HFF-Myc (cell line): ENCODE results near the gene TCEAL5.
"Not testable (repeated sequence)": the region's sequence is repeated elsewhere in the genome, so short reads cannot be mapped to it uniquely, and the experiment has no call there.

Source experiments
- DNase-seq: peaks from one replicate; pipeline ENCODE4 v3.0.0-alpha.2; 2011; ENCODE audit warnings: low read depth; ENCODE audit errors: extremely low read depth
- H3K4me3 ChIP-seq: replicated peaks from 2 replicates; pipeline ENCODE4 v1.5.1; 2011; ENCODE audit warnings: low read depth, mild to moderate bottlenecking, control low read depth, low read length
- TF ChIP-seq, protein P1 (sequence below): IDR thresholded peaks from 2 replicates; pipeline ENCODE4 v1.5.1; 2012; ENCODE audit warnings: mild to moderate bottlenecking, low read depth, low read length, control low read depth; ENCODE audit errors: missing control alignments

Gene TCEAL5

DNA sequence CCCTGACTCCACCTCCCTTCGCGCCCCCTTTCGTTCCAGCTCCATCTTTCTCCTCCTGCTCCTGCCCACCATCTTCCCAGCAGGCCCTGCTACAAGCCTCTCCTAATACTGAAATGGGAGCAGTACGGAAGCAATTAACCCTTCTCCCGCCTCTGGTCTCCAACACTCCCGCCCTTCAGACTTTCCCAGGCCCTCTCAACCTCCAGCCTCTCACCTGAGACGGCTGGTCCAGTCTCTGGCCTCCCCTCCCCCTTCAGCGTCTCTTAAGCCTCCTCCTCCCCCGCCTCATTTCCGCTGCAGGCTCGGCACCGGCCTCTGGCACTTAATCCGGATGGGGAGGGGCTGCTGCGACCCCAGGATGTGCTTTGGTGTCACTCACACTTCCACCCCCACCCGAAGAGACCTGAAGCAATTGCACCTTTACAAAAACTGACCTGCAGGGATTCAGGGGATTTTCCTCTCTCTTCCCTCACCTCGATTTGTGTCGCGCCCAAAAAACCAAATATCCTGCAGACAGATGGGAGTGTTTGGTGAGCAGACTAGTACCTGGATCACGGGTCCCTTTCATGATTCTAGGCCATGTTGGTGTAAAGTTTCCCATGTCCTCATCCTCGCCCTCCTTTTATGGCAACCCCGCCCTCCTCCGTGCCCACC, 22.3 kb downstream of the TCEAL5 start:
- DNase-seq: peak; percentile 2
- TF ChIP-seq, protein P1, sequence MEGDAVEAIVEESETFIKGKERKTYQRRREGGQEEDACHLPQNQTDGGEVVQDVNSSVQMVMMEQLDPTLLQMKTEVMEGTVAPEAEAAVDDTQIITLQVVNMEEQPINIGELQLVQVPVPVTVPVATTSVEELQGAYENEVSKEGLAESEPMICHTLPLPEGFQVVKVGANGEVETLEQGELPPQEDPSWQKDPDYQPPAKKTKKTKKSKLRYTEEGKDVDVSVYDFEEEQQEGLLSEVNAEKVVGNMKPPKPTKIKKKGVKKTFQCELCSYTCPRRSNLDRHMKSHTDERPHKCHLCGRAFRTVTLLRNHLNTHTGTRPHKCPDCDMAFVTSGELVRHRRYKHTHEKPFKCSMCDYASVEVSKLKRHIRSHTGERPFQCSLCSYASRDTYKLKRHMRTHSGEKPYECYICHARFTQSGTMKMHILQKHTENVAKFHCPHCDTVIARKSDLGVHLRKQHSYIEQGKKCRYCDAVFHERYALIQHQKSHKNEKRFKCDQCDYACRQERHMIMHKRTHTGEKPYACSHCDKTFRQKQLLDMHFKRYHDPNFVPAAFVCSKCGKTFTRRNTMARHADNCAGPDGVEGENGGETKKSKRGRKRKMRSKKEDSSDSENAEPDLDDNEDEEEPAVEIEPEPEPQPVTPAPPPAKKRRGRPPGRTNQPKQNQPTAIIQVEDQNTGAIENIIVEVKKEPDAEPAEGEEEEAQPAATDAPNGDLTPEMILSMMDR: no peak
- peak overlapping the region; percentile 67 for H3K4me3 ChIP-seq

DNA sequence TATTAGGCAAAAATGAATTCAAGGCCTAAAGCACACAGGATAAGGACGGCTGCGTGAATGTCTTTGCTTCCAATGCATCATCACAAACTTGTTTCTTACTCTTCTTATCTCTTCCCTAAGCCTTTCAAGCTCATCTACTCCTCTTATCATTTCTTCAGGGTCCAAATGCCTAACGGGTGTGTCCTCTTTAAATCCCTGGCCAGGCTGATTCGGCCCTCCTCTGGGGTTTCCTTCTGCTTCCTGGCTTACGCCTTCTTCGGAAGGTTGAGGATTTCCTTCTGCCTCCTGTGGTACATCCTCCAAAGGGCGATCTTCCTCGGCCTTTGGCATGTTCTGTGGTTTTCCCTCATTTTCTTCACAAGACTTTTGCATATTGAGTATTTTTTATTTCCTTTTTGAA, 22.9 kb downstream of the TCEAL5 start:
- DNase-seq: no peak
- H3K4me3 ChIP-seq: peak overlapping the region; percentile 67
- TF ChIP-seq, protein P1: no peak

DNA sequence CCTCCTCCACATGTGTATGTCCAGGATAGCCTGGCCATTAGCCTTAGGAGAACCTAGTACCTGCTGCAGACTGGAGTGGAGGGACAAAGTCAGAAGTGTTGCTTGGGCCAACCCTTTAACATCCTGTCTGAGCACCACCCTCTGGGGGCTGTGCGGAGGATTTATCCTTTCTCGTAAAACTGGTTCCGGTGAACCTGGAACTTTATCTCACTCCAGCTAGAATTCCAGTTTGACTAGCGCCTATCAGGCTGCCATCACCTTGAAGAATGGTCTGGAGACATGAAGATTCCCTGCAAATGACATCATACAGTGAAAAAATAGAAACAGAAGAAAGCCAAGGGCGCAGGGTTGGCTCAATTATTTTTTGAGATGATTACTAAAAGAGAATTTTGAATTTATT, 25.6 kb downstream of the TCEAL5 start:
- no peak overlapping the region for H3K4me3 ChIP-seq
- DNase-seq: no peak
- TF ChIP-seq, protein P1: no peak

DNA sequence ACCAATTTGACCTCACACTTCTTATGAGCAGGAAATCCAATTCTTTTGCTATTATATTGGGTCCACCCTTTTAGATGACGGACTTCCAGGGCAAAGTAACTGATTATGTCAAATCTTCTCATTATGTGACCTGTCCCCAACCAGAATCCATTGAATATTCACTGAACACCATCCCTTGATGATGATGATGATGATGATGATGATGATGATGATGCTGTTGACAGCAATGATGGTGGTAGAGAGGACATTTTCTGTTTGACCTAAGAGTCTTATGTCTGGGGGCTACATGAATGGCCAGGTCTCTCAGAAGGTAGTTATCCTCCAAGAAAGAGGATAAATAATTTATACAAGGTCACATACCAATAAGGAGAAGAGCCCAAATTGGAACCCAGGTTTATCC, 26.7 kb downstream of the TCEAL5 start:
- H3K4me3 ChIP-seq: no peak overlapping the region
- TF ChIP-seq, protein P1: no peak
- DNase-seq: no peak

DNA sequence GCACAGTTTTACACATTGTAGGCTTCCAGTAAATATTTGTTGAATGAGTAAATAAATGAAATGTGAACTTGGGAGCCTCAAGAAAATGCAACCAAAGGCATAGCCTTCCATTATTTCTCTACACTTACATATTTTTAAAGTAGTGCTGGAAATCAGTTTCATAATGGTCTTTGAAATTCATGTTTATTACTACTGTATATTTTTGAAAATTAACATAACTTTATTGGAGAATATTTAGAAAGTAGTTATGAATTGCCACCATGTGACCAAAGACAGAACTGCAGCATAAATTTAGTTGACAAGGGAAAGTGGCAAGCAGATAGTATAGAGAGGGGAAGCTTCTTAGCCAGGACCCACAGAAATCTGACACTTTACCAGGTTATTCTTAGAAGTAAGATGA, 28.0 kb downstream of the TCEAL5 start:
- no peak for DNase-seq
- TF ChIP-seq, protein P1: peak; percentile 20
- no peak overlapping the region for H3K4me3 ChIP-seq

DNA sequence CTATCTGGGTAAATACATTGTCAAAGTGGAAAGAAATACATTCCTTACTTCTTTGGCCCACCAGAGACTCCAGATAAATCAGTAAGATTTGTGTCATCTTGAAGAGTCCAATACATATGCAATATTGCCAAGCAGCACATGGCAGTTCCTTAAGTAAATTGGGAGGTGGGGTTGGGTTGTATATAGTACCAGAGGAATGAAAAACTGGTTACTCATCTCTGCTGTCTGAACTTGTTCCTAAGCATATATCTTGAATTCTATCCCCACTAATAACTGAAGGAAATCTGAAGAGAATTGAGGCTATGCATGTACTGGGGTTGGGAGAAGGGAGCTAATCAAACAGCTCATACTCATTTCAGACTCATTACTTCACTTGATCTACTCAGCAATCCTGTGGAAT, 36.4 kb downstream of the TCEAL5 start:
- no peak overlapping the region for H3K4me3 ChIP-seq
- TF ChIP-seq, protein P1: no peak
- DNase-seq: no peak

DNA sequence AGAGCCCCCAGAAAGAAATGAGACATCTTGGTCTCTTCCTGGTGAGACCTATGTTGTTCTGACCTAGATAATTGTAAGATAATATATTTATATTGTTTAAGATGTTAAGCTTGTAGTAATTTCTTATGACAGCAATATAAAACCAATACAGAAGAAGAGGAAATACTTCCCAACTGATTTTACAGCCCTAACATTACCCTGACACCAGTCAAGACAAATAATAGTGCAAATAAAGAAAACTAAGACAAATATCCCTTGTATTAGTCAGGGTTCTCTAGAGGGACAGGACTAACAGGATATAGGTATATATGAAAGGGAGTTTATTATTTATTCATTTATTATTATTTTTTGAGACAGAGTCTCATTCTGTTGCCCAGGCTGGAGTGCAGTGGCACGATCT, 40.3 kb downstream of the TCEAL5 start:
- TF ChIP-seq, protein P1: no peak
- H3K4me3 ChIP-seq: no peak overlapping the region
- no peak for DNase-seq

DNA sequence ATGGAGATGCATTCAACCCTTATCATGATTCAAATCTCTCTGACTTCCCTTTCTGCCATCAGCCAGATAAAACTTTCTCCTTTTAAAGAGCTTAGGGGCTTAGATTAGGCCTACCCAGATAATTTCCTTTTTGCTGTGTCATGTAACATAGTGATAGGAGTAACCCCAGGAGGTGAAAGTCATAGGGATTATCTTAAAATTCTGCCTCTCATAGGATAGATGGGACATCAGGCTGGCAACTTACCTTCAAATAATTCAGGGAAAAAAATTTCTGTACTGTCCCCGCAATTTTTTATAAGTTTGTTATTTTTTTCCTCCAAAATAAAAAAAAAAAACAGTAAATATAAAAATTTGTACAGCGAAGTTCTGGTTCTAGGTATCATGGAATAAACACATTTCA, 40.9 kb downstream of the TCEAL5 start:
- not testable (repeated sequence) for H3K4me3 ChIP-seq, DNase-seq
